Measurements from ENCODE around the gene ADCY1. TPM values are rescaled to one million over a fixed set of nuclear protein-coding genes. Genes with fewer than 3 reads are reported as not detected.
"Not testable (repeated sequence)": the region's sequence is repeated elsewhere in the genome, so short reads cannot be mapped to it uniquely, and the experiment has no call there.

The ADCY1 gene
- total RNA-seq, 1 donor from 2014 or later: 2.4 TPM

DNA sequence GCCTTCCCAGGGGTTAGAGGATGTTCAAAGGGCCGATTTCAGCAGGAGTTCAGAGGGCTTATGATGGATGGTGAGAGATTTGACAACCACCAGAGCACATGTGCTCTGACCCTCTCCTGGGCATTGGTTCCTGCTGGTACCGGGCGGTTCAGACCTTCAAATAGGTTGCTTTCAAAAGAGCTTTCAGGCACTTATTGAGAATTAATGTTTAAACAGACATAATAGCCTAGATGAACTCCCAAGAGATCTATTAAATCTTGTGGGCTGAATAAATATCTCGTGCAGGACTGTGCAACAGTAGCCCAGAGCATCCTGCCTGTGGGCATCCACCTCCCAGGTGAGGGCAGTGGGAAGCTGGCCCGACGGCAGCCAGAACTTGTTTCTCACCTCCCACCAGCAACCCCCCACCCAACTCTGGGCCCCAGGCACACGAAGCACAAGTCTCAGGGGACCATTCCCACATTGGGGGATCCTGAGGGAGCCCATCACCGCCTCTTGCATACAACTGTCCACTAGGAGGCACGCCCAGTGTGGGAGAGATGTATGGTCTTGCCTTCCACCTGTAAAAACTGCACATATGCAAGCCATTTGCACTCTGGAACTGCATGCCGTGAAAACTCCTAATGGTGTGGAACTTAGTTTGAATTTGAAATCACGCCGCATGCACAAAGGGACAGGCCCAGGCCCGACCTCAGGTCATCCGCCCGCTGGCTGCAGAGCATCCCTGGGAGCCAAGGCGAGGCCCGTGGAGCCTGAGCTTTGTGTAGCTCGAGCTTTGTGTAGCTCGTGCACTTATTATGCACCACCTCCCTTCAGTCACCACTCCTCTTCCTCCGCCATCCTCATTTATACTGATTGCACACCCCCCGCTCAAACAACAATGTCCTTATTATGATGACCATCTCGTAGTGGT, 147.8 kb downstream of the ADCY1 start:
- H3K4me3 ChIP-seq: no peak overlapping the region
- intact Hi-C loops (cut with DNase I): no loop called here
- H3K27ac ChIP-seq: no peak overlapping the region
- no peak for DNase-seq
- H3K9me3 ChIP-seq: no peaks in the 10 kb centered on the region
- peaks cover 9% of the 10 kb centered on the region for H3K4me1 ChIP-seq
- ATAC-seq: no peak
- H3K36me3 ChIP-seq: peaks cover 40% of the 10 kb centered on the region
- TF ChIP-seq, protein P1, sequence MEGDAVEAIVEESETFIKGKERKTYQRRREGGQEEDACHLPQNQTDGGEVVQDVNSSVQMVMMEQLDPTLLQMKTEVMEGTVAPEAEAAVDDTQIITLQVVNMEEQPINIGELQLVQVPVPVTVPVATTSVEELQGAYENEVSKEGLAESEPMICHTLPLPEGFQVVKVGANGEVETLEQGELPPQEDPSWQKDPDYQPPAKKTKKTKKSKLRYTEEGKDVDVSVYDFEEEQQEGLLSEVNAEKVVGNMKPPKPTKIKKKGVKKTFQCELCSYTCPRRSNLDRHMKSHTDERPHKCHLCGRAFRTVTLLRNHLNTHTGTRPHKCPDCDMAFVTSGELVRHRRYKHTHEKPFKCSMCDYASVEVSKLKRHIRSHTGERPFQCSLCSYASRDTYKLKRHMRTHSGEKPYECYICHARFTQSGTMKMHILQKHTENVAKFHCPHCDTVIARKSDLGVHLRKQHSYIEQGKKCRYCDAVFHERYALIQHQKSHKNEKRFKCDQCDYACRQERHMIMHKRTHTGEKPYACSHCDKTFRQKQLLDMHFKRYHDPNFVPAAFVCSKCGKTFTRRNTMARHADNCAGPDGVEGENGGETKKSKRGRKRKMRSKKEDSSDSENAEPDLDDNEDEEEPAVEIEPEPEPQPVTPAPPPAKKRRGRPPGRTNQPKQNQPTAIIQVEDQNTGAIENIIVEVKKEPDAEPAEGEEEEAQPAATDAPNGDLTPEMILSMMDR (IDR thresholded peaks at IDR 0.05): no peak
- no peaks in the 10 kb centered on the region for H3K27me3 ChIP-seq (ENCODE audit: low read depth)

DNA sequence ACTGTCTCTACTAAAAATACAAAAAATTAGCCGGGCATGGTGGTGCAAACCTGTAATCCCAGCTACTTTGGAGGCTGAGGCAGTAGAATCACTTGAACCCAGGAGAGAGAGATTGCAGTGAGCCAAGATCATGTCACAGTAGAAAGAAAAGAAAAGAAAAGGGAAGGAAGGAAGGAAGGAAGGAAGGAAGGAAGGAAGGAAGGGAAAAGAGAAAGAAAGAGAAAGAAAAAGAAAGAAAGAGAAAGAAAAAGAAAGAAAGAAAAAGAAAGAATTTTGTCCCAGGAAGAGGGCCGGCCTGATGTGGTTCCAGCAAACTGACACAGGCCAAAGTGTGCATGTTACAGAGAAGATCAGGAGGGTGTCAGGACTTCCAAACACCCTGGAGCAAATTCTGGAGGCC, 151.1 kb downstream of the ADCY1 start:
- H3K4me3 ChIP-seq; DNase-seq; H3K9me3 ChIP-seq; intact Hi-C loops (cut with DNase I); H3K27me3 ChIP-seq (ENCODE audit: low read depth); H3K27ac ChIP-seq; H3K4me1 ChIP-seq: not testable (repeated sequence)
- ATAC-seq: peak in 1 of 2 donors; percentile 42
- peaks cover 63% of the 10 kb centered on the region for H3K36me3 ChIP-seq

- Histone ChIP-seq H3K9me3 (no peaks in the 10 kb centered on the region), H3K4me1 (no peaks in the 10 kb centered on the region), H3K36me3 (peaks cover 63% of the 10 kb centered on the region), H3K4me3 (no peak overlapping the region), H3K27me3 (ENCODE audit: low read depth) (no peaks in the 10 kb centered on the region), H3K27ac (no peak overlapping the region)
- DNase-seq (no peak), ATAC-seq (peak in 1 of 2 donors; percentile 17)
- intact Hi-C loops (cut with DNase I): no loop called here
- TF ChIP-seq, protein P1 (IDR thresholded peaks at IDR 0.05): no peak
These were observed 152.7 kb downstream of the ADCY1 start for GRCh38 chr7:45726883-45727282.

- peak overlapping the region; percentile 11 for H3K27ac ChIP-seq
- H3K9me3 ChIP-seq; H3K4me1 ChIP-seq; intact Hi-C loops (cut with DNase I); ATAC-seq; DNase-seq; H3K4me3 ChIP-seq; H3K27me3 ChIP-seq (ENCODE audit: low read depth): not testable (repeated sequence)
- H3K36me3 ChIP-seq: peaks cover 34% of the 10 kb centered on the region
These were observed 157.7 kb downstream of the ADCY1 start for GRCh38 chr7:45731692-45732443.

DNA sequence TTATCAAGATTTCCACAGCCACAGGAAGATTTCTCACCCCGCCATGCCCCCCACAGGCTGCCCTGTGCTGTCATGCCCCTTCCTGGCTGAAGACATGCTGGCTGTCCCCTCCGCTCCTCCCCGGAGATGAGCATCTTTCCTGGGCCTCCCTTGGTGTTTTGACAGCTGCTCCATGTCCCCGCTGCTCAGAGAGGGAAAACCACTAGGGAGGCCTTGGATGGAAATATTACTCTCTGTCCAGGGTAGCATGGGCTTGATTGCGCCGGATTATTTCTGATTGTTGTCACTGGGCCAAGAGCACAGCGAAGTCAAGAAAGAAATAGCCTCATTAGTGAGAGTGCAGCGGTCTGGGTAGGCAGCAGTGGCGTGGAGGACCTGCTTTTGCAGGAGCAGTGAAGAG, 164.8 kb downstream of the ADCY1 start:
- H3K4me1 ChIP-seq; intact Hi-C loops (cut with DNase I); H3K9me3 ChIP-seq; DNase-seq; H3K27me3 ChIP-seq (ENCODE audit: low read depth); H3K27ac ChIP-seq; H3K4me3 ChIP-seq: not testable (repeated sequence)
- peaks cover 32% of the 10 kb centered on the region for H3K36me3 ChIP-seq
- peak in 1 of 2 donors; percentile 25 for ATAC-seq

GRCh38 chr7:45740573-45740972, 166.4 kb downstream of the ADCY1 start:
- peaks cover 40% of the 10 kb centered on the region for H3K36me3 ChIP-seq
- H3K27ac ChIP-seq; H3K4me3 ChIP-seq; H3K9me3 ChIP-seq; H3K4me1 ChIP-seq; H3K27me3 ChIP-seq (ENCODE audit: low read depth); intact Hi-C loops (cut with DNase I); DNase-seq; ATAC-seq: not testable (repeated sequence)

DNA sequence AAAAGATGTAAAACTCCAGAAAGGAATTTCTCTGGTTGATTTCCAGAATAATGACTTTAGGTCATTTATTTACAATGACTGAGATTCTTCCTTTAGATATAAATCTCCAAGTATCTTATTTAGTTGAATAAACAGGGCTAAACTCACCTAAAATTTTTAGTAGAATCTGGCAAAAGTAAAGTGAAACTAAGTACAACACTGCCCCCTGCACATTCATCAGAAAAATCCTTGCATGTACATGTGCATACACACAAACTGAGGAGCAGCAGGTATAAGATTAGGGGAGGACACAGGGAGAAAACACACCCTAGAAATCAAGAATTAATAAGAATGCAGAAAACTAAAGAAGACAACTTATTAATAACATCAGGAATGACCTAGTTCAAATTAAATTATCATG, 174.8 kb downstream of the ADCY1 start:
- H3K4me3 ChIP-seq; H3K27ac ChIP-seq; H3K4me1 ChIP-seq; H3K27me3 ChIP-seq (ENCODE audit: low read depth); DNase-seq; ATAC-seq; H3K9me3 ChIP-seq; intact Hi-C loops (cut with DNase I): not testable (repeated sequence)
- peaks cover 53% of the 10 kb centered on the region for H3K36me3 ChIP-seq

- DNase-seq; H3K9me3 ChIP-seq; intact Hi-C loops (cut with DNase I); H3K27ac ChIP-seq; H3K4me1 ChIP-seq; ATAC-seq; H3K27me3 ChIP-seq (ENCODE audit: low read depth); H3K4me3 ChIP-seq: not testable (repeated sequence)
- H3K36me3 ChIP-seq: peaks cover 48% of the 10 kb centered on the region
These were observed 177.2 kb downstream of the ADCY1 start for GRCh38 chr7:45751352-45751751.

DNA sequence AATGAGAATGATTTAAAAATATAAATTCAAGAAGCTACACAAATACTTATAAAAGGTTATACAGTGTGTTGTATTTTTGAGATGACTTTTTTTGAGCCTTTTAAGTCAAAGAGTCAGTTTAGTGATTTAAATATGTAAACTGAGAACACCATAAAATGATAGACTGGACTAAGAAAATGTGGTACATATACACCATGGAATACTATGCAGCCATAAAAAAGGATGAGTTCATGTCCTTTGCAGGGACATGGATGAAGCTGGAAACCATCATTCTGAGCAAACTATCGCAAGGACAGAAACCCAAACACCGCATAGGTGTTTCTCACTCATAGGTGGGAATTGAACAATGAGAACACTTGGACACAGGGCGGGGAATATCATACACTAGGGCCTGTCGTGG, 182.2 kb downstream of the ADCY1 start:
- intact Hi-C loops (cut with DNase I); H3K4me1 ChIP-seq; H3K4me3 ChIP-seq; ATAC-seq; H3K27me3 ChIP-seq (ENCODE audit: low read depth); DNase-seq; H3K27ac ChIP-seq; H3K9me3 ChIP-seq: not testable (repeated sequence)
- peaks cover 17% of the 10 kb centered on the region for H3K36me3 ChIP-seq
